ENCODE results near the gene DHX40. TPM values are rescaled to one million over a fixed set of nuclear protein-coding genes. Genes with fewer than 3 reads are reported as not detected.
"Not testable (repeated sequence)": the region's sequence is repeated elsewhere in the genome, so short reads cannot be mapped to it uniquely, and the experiment has no call there.

The DHX40 gene
- total RNA-seq, 3 donors from 2014 or later, result 14.5 to 15.3 (median 15.3) TPM

- Mint-ChIP-seq H3K9me3 (no peaks in the 10 kb centered on the region), H3K4me1 (ENCODE audit: low read depth) (no peaks in the 10 kb centered on the region), H3K27me3 (ENCODE audit: low read depth) (peaks cover 18% of the 10 kb centered on the region), H3K4me3 (no peak overlapping the region), H3K36me3 (ENCODE audit: insufficient read depth) (no peaks in the 10 kb centered on the region)
- ATAC-seq (no peak), DNase-seq (no peak)
These were observed 27.1 kb upstream of the DHX40 start for GRCh38 chr17:59538195-59538909.

GRCh38 chr17:59542960-59543635 lies 22.3 kb upstream of the DHX40 start:
- H3K27me3 Mint-ChIP-seq (ENCODE audit: low read depth), result peaks cover 18% of the 10 kb centered on the region
- DNase-seq (no peak), ATAC-seq (no peak)
- no peaks in the 10 kb centered on the region for H3K4me1 Mint-ChIP-seq (ENCODE audit: low read depth)
- H3K4me3 Mint-ChIP-seq, result no peak overlapping the region
- no peaks in the 10 kb centered on the region for H3K9me3 Mint-ChIP-seq
- H3K36me3 Mint-ChIP-seq (ENCODE audit: insufficient read depth), result no peaks in the 10 kb centered on the region

DNA sequence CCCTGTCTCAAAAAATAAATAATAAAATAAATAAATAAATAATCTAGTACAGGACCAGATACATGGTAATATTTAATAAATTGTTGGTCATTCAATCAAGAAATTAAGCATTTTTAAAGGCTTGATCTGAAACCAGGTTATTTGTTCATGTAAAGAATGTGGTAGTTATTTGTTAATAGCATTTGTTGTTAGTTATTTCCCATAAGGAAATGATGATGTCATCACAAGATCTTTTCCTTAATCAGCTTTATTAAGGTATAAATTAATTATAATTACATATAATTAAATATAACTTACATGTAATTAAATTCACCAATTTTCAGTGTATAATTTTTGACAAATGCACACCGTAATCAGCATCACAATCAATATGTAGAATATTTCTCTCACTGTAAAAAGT lies 19.5 kb upstream of the DHX40 start:
- no peaks in the 10 kb centered on the region for H3K9me3 Mint-ChIP-seq

GRCh38 chr17:59547131-59547915 lies 18.1 kb upstream of the DHX40 start:
- DNase-seq (no peak), ATAC-seq (no peak)
- H3K4me1 Mint-ChIP-seq (ENCODE audit: low read depth), result no peaks in the 10 kb centered on the region
- peaks cover 9% of the 10 kb centered on the region for H3K27me3 Mint-ChIP-seq (ENCODE audit: low read depth)
- H3K4me3 Mint-ChIP-seq, result no peak overlapping the region
- H3K9me3 Mint-ChIP-seq, result no peaks in the 10 kb centered on the region
- H3K36me3 Mint-ChIP-seq (ENCODE audit: insufficient read depth), result no peaks in the 10 kb centered on the region

More for the DNA sequence above, 19.5 kb upstream of the DHX40 start:
- Mint-ChIP-seq H3K4me3 (no peak overlapping the region), H3K36me3 (ENCODE audit: insufficient read depth) (no peaks in the 10 kb centered on the region), H3K27me3 (ENCODE audit: low read depth) (peaks cover 14% of the 10 kb centered on the region), H3K4me1 (ENCODE audit: low read depth) (no peaks in the 10 kb centered on the region)
- DNase-seq (no peak), ATAC-seq (no peak)

- not testable (repeated sequence) for H3K9me3 Mint-ChIP-seq; H3K36me3 Mint-ChIP-seq (ENCODE audit: insufficient read depth); H3K27me3 Mint-ChIP-seq (ENCODE audit: low read depth); H3K4me1 Mint-ChIP-seq (ENCODE audit: low read depth); ATAC-seq; DNase-seq; H3K4me3 Mint-ChIP-seq
These were observed 16.4 kb upstream of the DHX40 start for GRCh38 chr17:59548985-59549384.

DNA sequence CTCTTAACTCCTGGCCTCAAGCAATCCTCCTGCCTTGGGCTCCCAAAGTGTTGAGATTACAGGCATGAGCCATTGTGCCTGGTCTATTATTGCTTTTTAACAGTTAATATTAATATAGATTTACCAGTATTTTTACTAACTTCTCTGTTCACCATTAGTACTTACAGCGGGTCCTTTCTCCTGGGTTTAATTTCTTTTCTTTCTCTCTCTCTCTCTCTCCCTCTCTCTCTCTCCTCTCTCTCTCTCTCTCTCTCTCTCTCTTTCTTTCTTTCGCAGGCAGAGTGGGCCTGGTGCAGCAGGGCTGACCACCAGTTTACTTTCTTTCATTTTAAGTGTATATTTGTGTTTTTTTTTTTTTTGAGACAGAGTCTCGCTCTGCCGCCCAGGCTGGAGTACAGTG lies 14.7 kb upstream of the DHX40 start:
- no peaks in the 10 kb centered on the region for H3K36me3 Mint-ChIP-seq (ENCODE audit: insufficient read depth)
- no peaks in the 10 kb centered on the region for H3K4me1 Mint-ChIP-seq (ENCODE audit: low read depth)
- no peaks in the 10 kb centered on the region for H3K27me3 Mint-ChIP-seq (ENCODE audit: low read depth)
- no peak for ATAC-seq
- no peak for DNase-seq
- H3K4me3 Mint-ChIP-seq, result no peak overlapping the region
- H3K9me3 Mint-ChIP-seq, result no peaks in the 10 kb centered on the region

GRCh38 chr17:59558039-59558438 lies 7.4 kb upstream of the DHX40 start:
- ATAC-seq (no peak), DNase-seq (no peak)
- H3K9me3 Mint-ChIP-seq, result no peaks in the 10 kb centered on the region
- H3K36me3 Mint-ChIP-seq (ENCODE audit: insufficient read depth), result no peaks in the 10 kb centered on the region
- H3K4me1 Mint-ChIP-seq (ENCODE audit: low read depth), result no peaks in the 10 kb centered on the region
- H3K4me3 Mint-ChIP-seq, result no peak overlapping the region
- H3K27me3 Mint-ChIP-seq (ENCODE audit: low read depth), result no peaks in the 10 kb centered on the region

DNA sequence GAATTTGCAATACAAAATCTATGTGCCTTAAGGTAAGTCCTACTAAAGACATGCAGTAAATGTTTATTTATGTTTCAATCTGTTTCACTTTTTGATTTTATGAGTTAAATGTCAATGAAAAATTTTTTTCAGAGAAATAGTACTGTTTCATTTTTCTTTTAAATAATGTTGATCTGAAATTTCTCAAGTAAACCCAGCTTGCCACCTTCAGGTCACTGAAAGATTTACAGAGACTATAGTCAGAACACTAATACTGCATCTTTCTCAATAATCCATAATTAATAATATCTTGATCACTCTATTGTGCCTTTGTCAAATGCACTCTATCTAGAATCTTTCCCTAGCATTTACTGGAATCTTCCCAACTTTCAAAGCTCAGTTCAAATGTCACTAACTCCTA lies 6.5 kb upstream of the DHX40 start:
- DNase-seq (no peak), ATAC-seq (no peak)
- Mint-ChIP-seq H3K4me1 (ENCODE audit: low read depth) (no peaks in the 10 kb centered on the region), H3K4me3 (no peak overlapping the region), H3K36me3 (ENCODE audit: insufficient read depth) (no peaks in the 10 kb centered on the region), H3K9me3 (no peaks in the 10 kb centered on the region), H3K27me3 (ENCODE audit: low read depth) (no peaks in the 10 kb centered on the region)

- H3K36me3 Mint-ChIP-seq (ENCODE audit: insufficient read depth), result no peaks in the 10 kb centered on the region
- DNase-seq (no peak), ATAC-seq (no peak)
- peaks cover 6% of the 10 kb centered on the region for H3K9me3 Mint-ChIP-seq
- no peak overlapping the region for H3K4me3 Mint-ChIP-seq
- peaks cover 7% of the 10 kb centered on the region for H3K4me1 Mint-ChIP-seq (ENCODE audit: low read depth)
- H3K27me3 Mint-ChIP-seq (ENCODE audit: low read depth), result no peaks in the 10 kb centered on the region
These were observed 4.4 kb upstream of the DHX40 start for GRCh38 chr17:59561042-59561441.

DNA sequence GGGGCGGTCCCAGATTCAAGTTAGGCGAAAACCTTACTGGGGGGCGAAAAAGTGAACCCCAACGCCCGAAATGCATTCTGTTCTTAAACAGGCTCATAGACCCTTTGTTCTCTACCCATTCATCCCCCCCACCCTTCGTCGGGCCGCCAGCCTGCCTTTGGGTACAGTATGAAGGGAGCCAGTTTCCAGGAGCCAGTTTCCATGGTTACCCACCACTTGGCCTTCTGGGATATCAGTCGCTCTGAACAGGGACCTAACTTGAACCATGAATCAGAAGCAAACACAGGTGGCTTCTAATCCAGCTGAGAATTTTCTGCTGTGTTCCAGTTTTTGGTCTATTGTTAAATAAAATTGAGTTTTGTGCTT lies 532 bp downstream of the DHX40 start:
- peaks cover 5% of the 10 kb centered on the region for H3K36me3 Mint-ChIP-seq (ENCODE audit: insufficient read depth)
- no peaks in the 10 kb centered on the region for H3K27me3 Mint-ChIP-seq (ENCODE audit: low read depth)
- H3K4me1 Mint-ChIP-seq (ENCODE audit: low read depth), result peaks cover 23% of the 10 kb centered on the region
- H3K4me3 Mint-ChIP-seq, result peak overlapping the region; percentile 100
- ATAC-seq (peak; percentile 78 to 82), DNase-seq (peak; percentile 25)
- H3K9me3 Mint-ChIP-seq, result peaks cover 6% of the 10 kb centered on the region

DNA sequence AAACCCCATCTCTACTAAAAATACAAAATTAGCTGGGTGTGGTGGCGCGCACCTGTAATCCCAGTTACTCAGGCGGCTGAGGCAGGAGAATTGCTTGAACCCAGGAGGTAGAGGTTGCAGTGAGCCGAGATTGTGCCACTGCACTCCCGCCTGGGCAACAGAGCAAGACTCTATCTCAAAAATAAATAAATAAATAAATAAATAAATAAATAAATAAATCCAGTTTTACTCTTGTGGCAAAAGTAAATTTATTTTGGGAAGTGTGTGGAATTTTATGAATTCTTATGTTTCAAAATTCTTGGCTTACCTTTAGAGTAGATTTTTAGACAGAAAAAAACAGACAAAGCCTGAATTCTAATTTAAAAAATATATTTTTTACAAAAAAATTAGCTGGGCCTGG lies 3.7 kb downstream of the DHX40 start:
- DNase-seq; H3K27me3 Mint-ChIP-seq (ENCODE audit: low read depth); H3K4me3 Mint-ChIP-seq; H3K9me3 Mint-ChIP-seq; ATAC-seq: not testable (repeated sequence)
- Mint-ChIP-seq H3K36me3 (ENCODE audit: insufficient read depth) (peaks cover 15% of the 10 kb centered on the region), H3K4me1 (ENCODE audit: low read depth) (peaks cover 34% of the 10 kb centered on the region)

DNA sequence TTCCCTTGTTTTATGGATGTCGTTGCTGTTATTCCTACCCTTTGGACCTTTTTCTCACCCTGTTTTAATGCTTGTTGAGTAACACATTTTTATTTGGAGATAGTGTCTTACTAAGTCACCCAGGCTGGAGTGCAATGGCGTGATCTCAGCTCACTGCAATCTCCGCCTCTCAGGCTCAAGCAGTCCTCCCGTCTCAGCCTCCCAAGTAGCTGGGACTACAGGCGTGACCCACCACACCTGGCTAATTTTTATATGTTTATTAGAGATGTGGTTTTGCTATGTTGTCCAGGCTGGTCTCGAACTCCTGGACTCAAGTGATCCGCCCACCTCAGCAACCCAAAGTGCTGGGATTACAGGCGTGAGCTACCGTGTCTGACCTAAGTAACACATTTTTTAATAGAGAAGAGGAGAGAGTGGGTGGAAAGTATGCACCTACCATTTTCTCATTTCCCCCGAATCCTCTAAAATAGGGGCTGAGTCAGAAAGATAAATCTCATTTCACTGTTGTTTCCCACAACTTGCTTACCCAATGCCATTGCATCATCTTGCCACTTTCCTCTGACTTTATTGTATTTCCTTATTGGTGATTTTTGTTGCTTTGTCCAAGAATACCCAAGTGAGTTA lies 7.0 kb downstream of the DHX40 start:
- ATAC-seq, result peak; percentile 60 to 77

DNA sequence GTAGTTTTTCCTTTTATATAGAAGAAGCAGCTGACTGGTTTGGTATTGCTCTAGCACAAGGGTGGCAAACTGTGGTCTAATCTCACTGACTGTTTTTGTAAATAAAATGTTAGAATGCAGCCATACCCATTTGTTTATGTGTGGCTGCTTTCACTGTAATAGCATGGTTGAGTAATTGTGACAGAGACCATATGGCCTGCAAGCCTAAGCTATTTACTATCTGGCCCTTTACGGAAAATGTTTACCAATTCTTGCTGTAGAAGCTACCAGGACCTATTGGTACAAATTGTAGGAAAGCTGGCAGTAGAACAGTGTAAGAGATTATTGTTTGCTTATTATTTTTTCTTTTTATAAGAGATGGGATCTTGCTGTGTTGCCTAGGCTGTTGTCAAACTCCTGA lies 18.8 kb downstream of the DHX40 start:
- not testable (repeated sequence) for H3K9me3 Mint-ChIP-seq; H3K4me1 Mint-ChIP-seq (ENCODE audit: low read depth); ATAC-seq; H3K27me3 Mint-ChIP-seq (ENCODE audit: low read depth); H3K4me3 Mint-ChIP-seq; H3K36me3 Mint-ChIP-seq (ENCODE audit: insufficient read depth); DNase-seq

More for the DNA sequence above, 7.0 kb downstream of the DHX40 start:
- DNase-seq, result no peak
- peaks cover 14% of the 10 kb centered on the region for H3K4me1 Mint-ChIP-seq (ENCODE audit: low read depth)
- H3K27me3 Mint-ChIP-seq (ENCODE audit: low read depth), result no peaks in the 10 kb centered on the region
- H3K4me3 Mint-ChIP-seq, result no peak overlapping the region
- H3K36me3 Mint-ChIP-seq (ENCODE audit: insufficient read depth), result peaks cover 15% of the 10 kb centered on the region
- no peaks in the 10 kb centered on the region for H3K9me3 Mint-ChIP-seq

GRCh38 chr17:59600169-59600568 lies 34.8 kb downstream of the DHX40 start:
- peaks cover 32% of the 10 kb centered on the region for H3K36me3 Mint-ChIP-seq (ENCODE audit: insufficient read depth)
- DNase-seq (no peak), ATAC-seq (no peak)
- peaks cover 5% of the 10 kb centered on the region for H3K4me1 Mint-ChIP-seq (ENCODE audit: low read depth)
- H3K9me3 Mint-ChIP-seq, result no peaks in the 10 kb centered on the region
- no peak overlapping the region for H3K4me3 Mint-ChIP-seq
- no peaks in the 10 kb centered on the region for H3K27me3 Mint-ChIP-seq (ENCODE audit: low read depth)

All from activated T-cell treated with anti-CD3 and anti-CD28 coated beads, Interleukin-2, amount 50 U/mL, for 4 hours (primary cell).